BJ (cell line): Measurements from ENCODE around the gene RXYLT1. TPM values are rescaled to one million over a fixed set of nuclear protein-coding genes. Genes with fewer than 3 reads are reported as not detected.
A peak's percentile ranks its signal among the peaks of the same experiment; 100 is the strongest.

ENCODE experiments used
- CTCF ChIA-PET: fragments of 350-600 bp; formaldehyde crosslinking; extraction: SDS; loops from one replicate; lab custom pipeline; 2021; ENCODE audit warnings: antibody characterized with exemption, inconsistent platforms; lab: Yijun Ruan, JAX
- POLR2A ChIA-PET: fragments of 300-600 bp; sonication (Branson Sonifier 250); formaldehyde crosslinking; extraction: SDS; loops from one replicate; lab custom pipeline; 2021; ENCODE audit warnings: antibody characterized with exemption; lab: Charles Lee
- DNase-seq: peaks from one replicate; pipeline ENCODE4 v3.0.0-alpha.2; 2011; ENCODE audit warnings: low read depth
- H3K27me3 ChIP-seq: 2 replicates; pipeline ENCODE4 v1.6.0; 2011; ENCODE audit warnings: low read length; ENCODE audit not compliant: control insufficient read depth, insufficient read depth
- H3K36me3 ChIP-seq: 2 replicates; pipeline ENCODE4 v1.5.1; 2011; ENCODE audit warnings: low read length; ENCODE audit not compliant: control insufficient read depth, insufficient read depth
- H3K4me3 ChIP-seq: 2 replicates; pipeline ENCODE4 v1.5.1; 2011; ENCODE audit warnings: low read depth, mild to moderate bottlenecking, control low read depth, low read length
- CTCF ChIP-seq: IDR thresholded peaks from 2 replicates; pipeline ENCODE4 v1.5.1; 2011; ENCODE audit warnings: low read depth, mild to moderate bottlenecking, control low read depth, inconsistent platforms, low read length, moderate library complexity; ENCODE audit not compliant: insufficient read depth
- polyA plus RNA-seq: library from polyadenylated mRNA; depleted of rRNA; stranded (reverse); fragments of >200 nt; gene quantifications from 2 replicates; pipeline ENCODE4 v1.2.3, GENCODE V29; 2011

Gene RXYLT1
- polyA plus RNA-seq, 1 experiment: 7.3 TPM

GRCh38 chr12:63747553-63747952 is 32.2 kb upstream of the RXYLT1 start:
- ChIA-PET CTCF (no interaction called here), POLR2A (no interaction called here)
- DNase-seq: no peak
- Histone ChIP-seq H3K27me3 (no peaks in the 10 kb centered on the region), H3K4me3 (no peak overlapping the region), H3K36me3 (no peaks in the 10 kb centered on the region)
- no peak for TF ChIP-seq CTCF

- ChIA-PET POLR2A (no interaction called here), CTCF (interaction anchor here (1.1 kb wide), 1 partner anchor 14 kb away, joined by 4 read pairs; no protein-coding TSS in a partner anchor)
- H3K27me3 ChIP-seq: peaks cover 3% of the 10 kb centered on the region; the same call in 1 of the 2 replicates
- no peak for TF ChIP-seq CTCF
- no peak overlapping the region for H3K4me3 ChIP-seq
- no peak for DNase-seq
- no peaks in the 10 kb centered on the region for H3K36me3 ChIP-seq
Observed at GRCh38 chr12:63752283-63752682, 27.4 kb upstream of the RXYLT1 start.

- Histone ChIP-seq H3K4me3 (no peak overlapping the region), H3K36me3 (no peaks in the 10 kb centered on the region), H3K27me3 (peaks cover 4% of the 10 kb centered on the region; the same call in 1 of the 2 replicates)
- no peak for DNase-seq
- ChIA-PET CTCF (interaction anchor here (1.1 kb wide), 1 partner anchor 14 kb away, joined by 4 read pairs; no protein-coding TSS in a partner anchor), POLR2A (no interaction called here)
- no peak for TF ChIP-seq CTCF
Observed at GRCh38 chr12:63752841-63753240, 26.9 kb upstream of the RXYLT1 start.

GRCh38 chr12:63753743-63754142 is 26.0 kb upstream of the RXYLT1 start:
- TF ChIP-seq CTCF: peak; percentile 26
- no peak for DNase-seq
- ChIA-PET POLR2A (no interaction called here), CTCF (no interaction called here)
- H3K27me3 ChIP-seq: peaks cover 4% of the 10 kb centered on the region; the same call in 1 of the 2 replicates
- H3K36me3 ChIP-seq: no peaks in the 10 kb centered on the region
- no peak overlapping the region for H3K4me3 ChIP-seq

GRCh38 chr12:63764481-63764880 is 15.2 kb upstream of the RXYLT1 start:
- TF ChIP-seq CTCF: no peak
- no peaks in the 10 kb centered on the region for H3K36me3 ChIP-seq
- DNase-seq: no peak
- 0 out of 2 replicates have a peak, but pooled peaks cover 5% of the 10 kb centered on the region for H3K27me3 ChIP-seq
- POLR2A ChIA-PET: no interaction called here
- CTCF ChIA-PET: interaction anchor here (0.6 kb wide), 1 partner anchor 38 kb away, joined by 3 read pairs; no protein-coding TSS in a partner anchor
- no peak overlapping the region for H3K4me3 ChIP-seq
